Measurements from ENCODE around the gene SFTPA1. TPM values are rescaled to one million over a fixed set of nuclear protein-coding genes. Genes with fewer than 3 reads are reported as not detected.
"Not testable (repeated sequence)": the region's sequence is repeated elsewhere in the genome, so short reads cannot be mapped to it uniquely, and the experiment has no call there.

Gene SFTPA1
- total RNA-seq, 1 donor from 2014 or later, result not detected

DNA sequence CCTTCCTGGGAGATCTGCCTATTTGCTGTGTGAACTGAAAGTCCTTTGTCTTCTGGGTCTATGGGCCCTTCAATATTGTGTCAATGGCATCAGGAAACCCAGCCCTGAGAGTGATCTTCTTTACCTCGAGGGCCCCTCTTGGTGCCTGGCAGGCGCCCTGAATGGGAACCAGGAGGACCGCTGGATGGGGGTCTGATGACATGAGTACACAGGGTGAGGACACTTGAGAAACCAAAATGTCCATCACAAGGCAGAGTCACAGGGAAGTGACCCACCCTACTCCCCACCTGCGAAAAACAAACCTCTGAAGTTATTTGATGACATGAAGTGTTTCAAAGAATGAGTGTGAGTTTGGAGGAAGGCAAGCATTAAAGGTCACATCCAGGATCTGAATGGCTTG, 17.3 kb downstream of the SFTPA1 start:
- Histone ChIP-seq H2AFZ (replicated peaks) (no peak overlapping the region), H3K36me3 (no peaks in the 10 kb centered on the region), H4K20me1 (ENCODE audit: low read depth) (no peaks in the 10 kb centered on the region), H3K9ac (no peak overlapping the region), H3K9me3 (ENCODE audit: low read depth) (no peaks in the 10 kb centered on the region), H3K27me3 (no peaks in the 10 kb centered on the region), H3K4me3 (no peak overlapping the region), H3F3A (ENCODE audit: low read depth) (no peaks in the 10 kb centered on the region), H3K27ac (no peak overlapping the region), H3K4me1 (no peaks in the 10 kb centered on the region), H3K4me2 (no peak overlapping the region), H3K79me2 (ENCODE audit: low read depth) (no peaks in the 10 kb centered on the region)
- Mint-ChIP-seq H3K4me3 (no peak overlapping the region), H3K27ac (no peak overlapping the region), H3K9me3 (peaks cover 5% of the 10 kb centered on the region), H3K4me1 (no peaks in the 10 kb centered on the region), H3K36me3 (no peaks in the 10 kb centered on the region), H3K27me3 (ENCODE audit: insufficient read depth, low read depth) (peaks cover 2% of the 10 kb centered on the region)
- TF ChIP-seq, protein P1, sequence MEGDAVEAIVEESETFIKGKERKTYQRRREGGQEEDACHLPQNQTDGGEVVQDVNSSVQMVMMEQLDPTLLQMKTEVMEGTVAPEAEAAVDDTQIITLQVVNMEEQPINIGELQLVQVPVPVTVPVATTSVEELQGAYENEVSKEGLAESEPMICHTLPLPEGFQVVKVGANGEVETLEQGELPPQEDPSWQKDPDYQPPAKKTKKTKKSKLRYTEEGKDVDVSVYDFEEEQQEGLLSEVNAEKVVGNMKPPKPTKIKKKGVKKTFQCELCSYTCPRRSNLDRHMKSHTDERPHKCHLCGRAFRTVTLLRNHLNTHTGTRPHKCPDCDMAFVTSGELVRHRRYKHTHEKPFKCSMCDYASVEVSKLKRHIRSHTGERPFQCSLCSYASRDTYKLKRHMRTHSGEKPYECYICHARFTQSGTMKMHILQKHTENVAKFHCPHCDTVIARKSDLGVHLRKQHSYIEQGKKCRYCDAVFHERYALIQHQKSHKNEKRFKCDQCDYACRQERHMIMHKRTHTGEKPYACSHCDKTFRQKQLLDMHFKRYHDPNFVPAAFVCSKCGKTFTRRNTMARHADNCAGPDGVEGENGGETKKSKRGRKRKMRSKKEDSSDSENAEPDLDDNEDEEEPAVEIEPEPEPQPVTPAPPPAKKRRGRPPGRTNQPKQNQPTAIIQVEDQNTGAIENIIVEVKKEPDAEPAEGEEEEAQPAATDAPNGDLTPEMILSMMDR (IDR thresholded peaks at IDR 0.05), result no peak
- TF ChIP-seq EZH2 (IDR thresholded peaks at IDR 0.05), result no peak
- no peak for TF ChIP-seq EZH2phosphoT487 (IDR thresholded peaks at IDR 0.05)
- no peak for DNase-seq (ENCODE audit: low spot score)

- Mint-ChIP-seq H3K27ac (no peak overlapping the region), H3K4me1 (no peaks in the 10 kb centered on the region), H3K27me3 (ENCODE audit: insufficient read depth, low read depth) (peaks cover 2% of the 10 kb centered on the region), H3K4me3 (no peak overlapping the region), H3K36me3 (no peaks in the 10 kb centered on the region), H3K9me3 (peaks cover 5% of the 10 kb centered on the region)
- no peaks in the 10 kb centered on the region for H3K36me3 ChIP-seq
- H3K4me2 ChIP-seq, result no peak overlapping the region
- H3K79me2 ChIP-seq (ENCODE audit: low read depth), result no peaks in the 10 kb centered on the region
- no peak for DNase-seq (ENCODE audit: low spot score)
- no peaks in the 10 kb centered on the region for H3K4me1 ChIP-seq
- H3K27ac ChIP-seq, result no peak overlapping the region
- H3K9ac ChIP-seq, result no peak overlapping the region
- H3K4me3 ChIP-seq, result no peak overlapping the region
- no peaks in the 10 kb centered on the region for H3K27me3 ChIP-seq
- H3K9me3 ChIP-seq (ENCODE audit: low read depth), result no peaks in the 10 kb centered on the region
- no peaks in the 10 kb centered on the region for H3F3A ChIP-seq (ENCODE audit: low read depth)
- no peak overlapping the region for H2AFZ ChIP-seq (replicated peaks)
- H4K20me1 ChIP-seq (ENCODE audit: low read depth), result no peaks in the 10 kb centered on the region
- TF ChIP-seq EZH2phosphoT487 (IDR thresholded peaks at IDR 0.05), result no peak
These were observed 18.5 kb downstream of the SFTPA1 start for GRCh38 chr10:79628988-79629954.

DNA sequence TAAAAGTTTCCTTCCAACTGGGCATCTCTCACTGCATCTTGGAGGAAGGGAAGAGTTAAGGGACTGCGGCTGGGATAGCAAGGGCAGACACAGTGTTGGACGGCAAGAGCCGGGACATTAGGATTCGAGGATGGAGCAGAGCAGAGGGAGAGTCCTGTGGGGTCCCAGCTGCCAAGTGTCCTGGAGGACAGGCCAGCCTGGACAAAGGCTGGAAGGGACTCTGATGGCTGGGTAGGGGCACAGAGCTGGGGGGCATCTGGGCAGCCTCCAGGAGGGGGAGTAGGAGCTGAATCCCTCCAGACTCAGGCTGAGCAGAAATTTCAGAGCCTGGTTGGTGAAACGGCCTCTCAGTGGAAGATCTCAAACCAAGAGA, 19.2 kb downstream of the SFTPA1 start:
- no peak overlapping the region for H3K4me3 ChIP-seq

DNA sequence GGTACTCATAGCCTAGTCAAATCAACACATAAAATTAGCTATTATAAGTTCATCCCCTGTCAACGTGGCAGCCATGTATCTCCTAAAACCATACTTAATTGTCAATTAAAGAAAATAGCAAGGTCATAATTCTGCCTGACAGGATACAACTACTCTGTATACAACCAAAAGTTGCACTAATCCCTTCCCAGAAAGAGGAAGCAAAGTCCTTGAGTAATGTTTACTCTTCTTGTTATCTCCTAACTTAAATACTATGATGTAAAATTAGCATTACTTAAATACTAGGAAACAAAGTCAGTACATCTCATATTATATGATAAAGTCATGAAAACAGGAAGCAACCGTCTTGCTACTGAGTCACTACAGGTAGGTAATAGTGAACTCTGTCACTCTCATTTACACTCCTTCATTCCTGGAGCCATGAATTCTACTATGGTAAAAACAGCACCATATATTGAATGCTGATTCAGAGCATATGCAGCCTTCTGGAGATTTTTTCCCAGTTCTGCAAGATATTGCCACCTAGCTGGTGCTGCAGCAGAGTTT, 26.0 kb downstream of the SFTPA1 start:
- not testable (repeated sequence) for H3K79me2 ChIP-seq (ENCODE audit: low read depth); H3K9ac ChIP-seq; H3K4me2 ChIP-seq; H3K36me3 ChIP-seq; H3F3A ChIP-seq (ENCODE audit: low read depth); H3K4me1 Mint-ChIP-seq; H3K9me3 ChIP-seq (ENCODE audit: low read depth); H3K27ac Mint-ChIP-seq; H3K27me3 Mint-ChIP-seq (ENCODE audit: insufficient read depth, low read depth); H3K36me3 Mint-ChIP-seq; H3K9me3 Mint-ChIP-seq; H3K27ac ChIP-seq; H3K4me3 ChIP-seq; H3K4me1 ChIP-seq; H4K20me1 ChIP-seq (ENCODE audit: low read depth); H3K4me3 Mint-ChIP-seq; H2AFZ ChIP-seq (replicated peaks); H3K27me3 ChIP-seq; DNase-seq (ENCODE audit: low spot score)

More for the DNA sequence above, 19.2 kb downstream of the SFTPA1 start:
- H3K9me3 Mint-ChIP-seq, result peaks cover 5% of the 10 kb centered on the region
- H3K4me1 Mint-ChIP-seq, result no peaks in the 10 kb centered on the region
- no peaks in the 10 kb centered on the region for H3K36me3 Mint-ChIP-seq
- no peaks in the 10 kb centered on the region for H3K79me2 ChIP-seq (ENCODE audit: low read depth)
- no peak for DNase-seq (ENCODE audit: low spot score)
- no peaks in the 10 kb centered on the region for H3K36me3 ChIP-seq
- H3K27ac ChIP-seq, result no peak overlapping the region
- H4K20me1 ChIP-seq (ENCODE audit: low read depth), result no peaks in the 10 kb centered on the region
- no peaks in the 10 kb centered on the region for H3K4me1 ChIP-seq
- H3K4me3 Mint-ChIP-seq, result no peak overlapping the region
- H3K27me3 ChIP-seq, result no peaks in the 10 kb centered on the region
- peaks cover 2% of the 10 kb centered on the region for H3K27me3 Mint-ChIP-seq (ENCODE audit: insufficient read depth, low read depth)
- no peaks in the 10 kb centered on the region for H3K9me3 ChIP-seq (ENCODE audit: low read depth)
- no peak overlapping the region for H3K4me2 ChIP-seq
- H2AFZ ChIP-seq (replicated peaks), result no peak overlapping the region
- H3K27ac Mint-ChIP-seq, result no peak overlapping the region
- H3F3A ChIP-seq (ENCODE audit: low read depth), result no peaks in the 10 kb centered on the region
- no peak for TF ChIP-seq EZH2phosphoT487 (IDR thresholded peaks at IDR 0.05)
- no peak for TF ChIP-seq EZH2 (IDR thresholded peaks at IDR 0.05)
- TF ChIP-seq, protein P1 (IDR thresholded peaks at IDR 0.05), result no peak
- H3K9ac ChIP-seq, result no peak overlapping the region

Data from neural progenitor cell (in vitro differentiated cells).